Adrenal gland (tissue), 5 donors: ENCODE measurements around the gene UBR1.

ENCODE experiments used
- CTCF ChIP-seq, 6 experiments: fragments of 450-650 bp in 4 of 6; fragments of 200-600 bp in 2 of 6; sonication (generic) in 1 of 6; IDR thresholded peaks; 1 replicate in 5 of 6; 2 replicates in 1 of 6; pipeline versions ENCODE4 v1.5.1 to v1.8.0; 2016 to 2021; ENCODE audit warnings: antibody characterized with exemption in 6 of 6, mild to moderate bottlenecking in 2 of 6, moderate library complexity in 1 of 6
- POLR2A ChIP-seq, 2 donors: fragments of 450-650 bp; IDR thresholded peaks; one replicate each; pipeline ENCODE4 v1.6.1; 2017; ENCODE audit warnings: antibody characterized with exemption in 2 of 2, mild to moderate bottlenecking in 2 of 2, moderate library complexity in 1 of 2
- donor health status: DM: no; HTN: no; CAD: no.

GRCh38 chr15:43095708-43096347 lies 10.0 kb downstream of the UBR1 start:
- TF ChIP-seq CTCF (IDR thresholded peaks at IDR 0.05) (no peak), POLR2A (IDR thresholded peaks at IDR 0.05) (no peak)
